GM21447 (cell line): Measurements from ENCODE around the gene CGB7.
"Not testable (repeated sequence)": the region's sequence is repeated elsewhere in the genome, so short reads cannot be mapped to it uniquely, and the experiment has no call there.

Source experiments
- ATAC-seq: cut with Tn5 transposase; IDR thresholded peaks from one replicate; pipeline ENCODE4 v1.9.1; 2021; ENCODE audit not compliant: unreplicated experiment

Gene CGB7

DNA sequence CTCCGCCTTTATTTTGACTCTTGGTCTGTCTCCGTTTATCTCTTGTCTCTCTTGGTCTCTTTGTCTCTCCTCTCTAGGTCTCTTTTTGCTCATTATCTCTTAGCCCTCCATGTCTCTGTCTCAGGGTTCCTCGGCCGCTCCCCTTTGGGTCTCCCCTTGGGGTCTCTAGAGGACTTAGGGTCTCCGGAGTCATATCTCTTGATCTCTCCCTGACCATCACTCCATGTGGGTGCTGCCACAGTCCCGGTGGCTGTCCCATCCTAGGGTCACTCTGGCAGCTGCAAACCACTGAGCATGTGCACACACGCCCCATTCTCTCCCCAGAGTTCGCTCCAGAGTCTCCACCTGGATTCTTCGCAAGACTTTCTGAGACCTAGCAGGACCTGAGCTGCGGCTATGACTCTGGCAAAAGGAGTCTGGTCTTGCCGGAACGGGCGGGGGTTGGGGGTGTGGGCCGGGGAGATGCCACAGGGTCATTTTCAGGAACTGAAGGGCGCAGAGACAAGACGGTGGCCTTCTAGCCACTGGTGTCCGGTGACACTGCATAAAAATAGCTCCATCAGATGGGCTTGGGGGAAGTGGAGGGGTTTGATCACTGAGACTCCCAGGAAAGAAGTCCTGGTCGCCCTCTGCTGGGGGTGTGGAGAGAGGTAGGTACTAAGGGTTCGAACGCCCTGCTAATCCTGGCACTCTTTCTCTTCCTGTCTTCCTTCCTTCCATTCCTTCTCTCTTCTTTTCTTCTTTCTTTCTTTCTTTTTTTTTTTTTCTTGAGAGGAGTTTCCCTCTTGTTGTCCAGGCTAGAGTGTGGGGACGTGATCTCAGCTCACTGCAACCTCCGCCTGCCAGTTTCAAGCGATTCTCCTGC, 16.2 kb upstream of the CGB7 start:
- ATAC-seq, result no peak

DNA sequence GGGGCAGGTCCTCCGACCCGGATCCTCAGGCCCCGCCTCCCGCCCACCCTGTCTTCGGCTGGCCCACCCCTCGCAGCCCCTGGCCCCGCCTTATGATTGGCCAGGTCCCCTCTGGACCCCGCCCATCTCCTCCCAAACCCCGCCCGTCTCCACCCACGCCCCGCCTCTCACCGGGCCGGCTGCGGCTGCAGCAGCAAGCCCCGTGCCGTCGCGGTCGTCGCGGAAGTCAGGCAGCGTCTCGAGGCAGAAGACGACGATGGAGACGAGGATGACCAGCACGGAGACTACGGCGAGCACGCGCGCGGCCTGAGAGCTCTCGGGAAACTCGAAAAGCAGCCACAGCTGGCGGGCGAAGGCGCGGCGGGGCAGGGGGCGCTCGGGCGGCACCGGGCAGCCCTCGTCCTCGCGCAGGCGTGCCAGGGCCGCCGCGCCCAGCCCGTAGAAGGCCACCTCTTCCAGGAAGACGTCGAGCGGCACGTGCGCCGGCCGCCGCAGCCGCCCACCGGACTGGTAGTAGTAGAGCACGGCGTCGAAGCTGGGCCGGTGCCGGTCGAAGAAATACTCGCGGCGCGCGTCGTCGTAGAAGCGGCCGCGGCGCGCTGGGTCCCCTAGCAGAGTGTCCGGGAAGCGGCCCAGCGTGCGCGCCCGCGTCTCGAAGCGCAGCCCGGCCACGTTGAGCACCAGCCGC, 14.5 kb upstream of the CGB7 start:
- ATAC-seq, result no peak

DNA sequence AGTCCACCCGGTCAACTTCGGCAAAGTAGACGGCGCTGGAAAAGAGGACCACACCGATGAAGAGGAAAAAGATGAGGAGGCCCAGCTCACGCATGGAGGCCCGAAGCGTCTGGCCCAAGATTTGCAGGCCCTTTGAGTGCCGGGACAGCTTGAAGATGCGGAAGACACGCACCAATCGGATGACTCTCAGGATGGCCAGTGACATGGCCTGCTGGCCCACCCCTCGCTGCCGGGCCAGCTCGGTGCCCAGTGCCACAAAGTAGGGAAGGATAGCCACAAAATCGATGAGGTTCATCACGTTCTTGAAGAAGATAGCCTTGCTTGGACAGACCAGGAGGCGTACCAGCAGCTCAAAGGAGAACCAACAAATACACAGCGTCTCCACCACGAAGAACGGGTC, 12.9 kb upstream of the CGB7 start:
- ATAC-seq, result no peak

- ATAC-seq, result no peak
Observed at GRCh38 chr19:49069026-49069425, 11.5 kb upstream of the CGB7 start.

DNA sequence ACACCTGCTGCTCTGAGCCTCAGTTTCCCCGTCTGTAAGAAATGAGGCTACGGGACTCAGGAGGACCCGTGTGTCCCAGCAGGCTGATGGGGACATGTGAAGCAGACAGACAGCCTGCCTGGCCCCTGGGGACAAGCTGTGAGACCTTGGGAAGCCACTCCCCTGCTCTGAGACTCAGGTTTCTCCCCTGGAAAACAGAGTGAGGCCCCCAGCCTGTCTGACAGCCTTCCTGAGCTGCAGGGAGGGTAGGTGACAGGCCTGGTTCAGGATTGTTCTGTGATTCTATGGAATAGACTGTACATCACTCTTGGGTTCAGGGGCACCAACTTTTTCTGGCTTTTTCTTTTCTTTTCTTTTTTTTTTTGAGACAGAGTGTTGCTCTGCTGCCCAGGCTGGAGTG, 10.0 kb upstream of the CGB7 start:
- no peak for ATAC-seq

- ATAC-seq, result no peak
Observed at GRCh38 chr19:49065905-49066512, 8.5 kb upstream of the CGB7 start.

DNA sequence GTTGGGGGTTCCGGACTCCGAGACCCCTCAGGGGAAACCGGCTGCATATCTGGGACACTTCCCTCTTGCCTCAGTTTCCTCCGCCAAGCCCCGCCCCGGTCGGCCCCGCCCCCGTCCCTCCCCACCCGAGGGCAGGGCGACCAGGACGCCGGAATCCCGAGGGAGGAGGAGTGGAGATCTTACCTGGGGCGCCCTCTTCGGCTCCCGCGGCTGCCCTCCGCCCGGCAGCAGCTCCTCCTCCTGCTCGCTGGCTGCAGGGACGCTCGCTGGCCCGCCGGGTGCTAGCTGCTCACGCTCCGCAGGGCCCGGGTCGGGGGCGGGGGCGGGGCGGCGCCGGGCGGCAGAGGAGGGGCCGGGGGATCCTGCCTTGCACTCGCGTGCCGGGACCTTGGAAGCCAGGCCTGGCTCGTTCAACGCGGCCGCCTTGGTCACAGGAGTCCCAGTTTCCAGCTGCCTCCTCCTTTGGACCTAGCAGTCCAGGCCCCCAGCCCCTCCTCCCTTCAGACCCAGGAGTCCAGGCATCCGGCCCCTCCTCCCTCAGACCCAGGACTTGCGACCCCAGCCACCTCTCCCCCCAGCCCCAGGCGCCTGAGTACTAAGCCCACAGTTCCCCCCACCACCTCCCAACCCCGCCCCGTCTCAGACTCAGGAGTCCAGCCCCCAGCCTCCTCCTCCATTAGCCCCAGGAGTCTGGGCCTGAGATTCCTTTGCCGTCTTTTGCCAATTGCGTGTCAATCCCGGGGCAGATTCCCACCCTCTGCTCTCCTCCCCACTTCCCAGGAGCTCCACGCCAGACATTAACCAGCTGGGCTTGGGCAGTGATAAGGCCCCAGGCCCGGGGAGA, 7.4 kb upstream of the CGB7 start, which contains the start of gene NTF4:
Gene NTF4 (minus strand): TSS at position 51 of the 844 bp plus-strand sequence. CDS start 2,821 bp downstream, outside the sequence.
- no peak for ATAC-seq

DNA sequence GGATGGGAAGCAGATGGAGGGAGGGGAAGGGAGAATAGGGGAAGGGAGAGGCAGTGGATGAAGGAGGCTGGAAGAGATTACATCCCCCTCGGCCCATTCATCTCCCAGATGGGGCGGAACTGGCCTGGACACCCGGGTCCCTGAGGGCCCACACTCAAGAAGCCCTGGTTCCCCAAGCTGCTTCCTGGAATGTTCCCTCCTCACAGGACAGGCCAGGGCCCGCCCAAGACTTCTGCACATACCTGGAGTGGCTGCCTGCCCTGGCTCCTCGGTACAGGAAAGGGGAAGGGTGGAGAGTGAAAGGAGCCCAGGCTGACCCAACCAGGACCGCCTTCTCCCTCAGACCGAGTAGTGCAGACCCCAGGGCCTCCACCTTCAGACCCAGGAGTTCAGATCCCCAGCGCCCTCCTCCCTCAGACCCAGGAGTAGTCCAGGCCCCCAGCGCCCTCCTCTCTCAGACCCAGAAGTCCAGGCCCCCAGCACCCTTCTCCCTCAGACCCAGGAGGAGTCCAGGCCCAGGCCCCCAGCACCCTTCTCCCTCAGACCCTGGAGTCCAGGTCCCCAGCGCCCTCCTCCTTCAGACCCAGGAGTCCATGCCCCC, 6.6 kb upstream of the CGB7 start:
- no peak for ATAC-seq

- ATAC-seq, result no peak
Observed at GRCh38 chr19:49061445-49061844, 3.9 kb upstream of the CGB7 start.

DNA sequence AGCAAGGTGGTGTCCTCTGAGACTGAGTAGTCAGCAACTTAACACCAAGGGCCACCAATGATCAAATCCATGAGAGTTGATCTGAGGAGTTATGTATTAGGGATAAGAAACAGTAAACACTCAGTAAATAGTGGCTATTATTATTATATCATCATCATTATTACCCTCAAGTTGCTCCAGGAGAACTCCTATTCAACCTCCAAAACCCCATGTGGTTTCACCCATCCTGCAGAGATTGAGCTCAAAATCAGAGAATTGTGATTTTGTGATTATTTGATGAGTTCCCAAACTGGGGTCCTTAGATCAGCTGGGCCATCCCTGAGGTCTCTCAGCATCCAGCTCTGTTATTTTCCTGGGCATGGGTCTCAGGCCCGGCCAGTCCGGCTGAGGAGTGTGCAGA, 3.5 kb upstream of the CGB7 start:
- no peak for ATAC-seq

- no peak for ATAC-seq
Observed at GRCh38 chr19:49059053-49059452, 1.5 kb upstream of the CGB7 start.

DNA sequence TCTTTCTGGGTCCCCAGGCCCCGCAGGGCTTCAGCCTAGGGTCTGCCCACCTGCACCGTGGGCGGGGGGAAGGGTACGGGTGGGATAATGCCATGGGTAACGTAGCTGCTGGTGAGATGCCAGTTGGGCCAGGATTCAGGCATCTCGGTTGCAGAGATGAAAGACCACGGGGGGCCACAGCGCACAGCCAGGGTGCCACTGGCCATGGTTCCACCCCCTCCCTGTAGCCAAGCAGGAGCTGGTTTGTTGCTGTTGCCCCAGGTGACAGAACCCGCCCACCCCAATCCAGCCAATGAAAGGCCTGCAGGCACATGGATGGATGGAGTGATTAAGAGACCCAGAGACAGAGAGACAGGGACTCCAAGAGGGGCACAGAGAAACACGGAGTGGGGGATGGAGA, 1.0 kb upstream of the CGB7 start:
- ATAC-seq, result no peak

DNA sequence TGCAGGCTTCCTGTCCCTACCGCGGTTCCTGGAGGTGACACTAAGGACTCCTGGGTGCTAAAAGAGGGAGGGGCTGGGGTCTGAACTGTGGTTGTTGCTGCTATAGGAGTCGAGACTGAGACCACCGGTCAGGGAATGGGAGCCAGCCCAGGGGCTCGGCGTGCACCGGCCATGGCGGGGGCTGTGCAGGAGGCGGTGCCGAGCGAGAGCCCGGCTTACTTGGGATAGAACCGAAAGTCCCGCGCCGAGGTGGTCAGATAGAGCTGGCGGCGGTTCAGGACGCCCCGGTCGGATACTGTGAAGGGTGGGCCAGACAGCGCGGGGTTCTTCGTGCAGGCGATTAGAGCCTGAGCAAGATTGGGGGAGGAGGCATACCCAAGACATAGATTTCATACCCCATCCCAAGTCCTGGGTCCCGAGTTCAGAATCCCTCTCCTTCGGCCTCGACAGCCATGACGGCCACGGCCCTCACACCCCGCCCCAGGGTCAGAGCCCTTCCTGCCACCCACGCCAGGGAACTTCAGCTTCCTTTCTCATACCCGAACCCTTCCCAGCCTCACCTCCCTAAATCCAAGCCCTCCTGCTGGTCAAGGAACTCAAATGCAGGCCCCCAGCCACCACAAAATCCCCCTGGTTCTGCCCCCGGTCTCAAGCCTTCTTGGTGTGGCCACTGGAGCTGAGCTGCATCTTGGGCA, 500 bp downstream of the CGB7 start:
- ATAC-seq, result not testable (repeated sequence)

GRCh38 chr19:49056101-49056901, 1.2 kb downstream of the CGB7 start:
- no peak for ATAC-seq

DNA sequence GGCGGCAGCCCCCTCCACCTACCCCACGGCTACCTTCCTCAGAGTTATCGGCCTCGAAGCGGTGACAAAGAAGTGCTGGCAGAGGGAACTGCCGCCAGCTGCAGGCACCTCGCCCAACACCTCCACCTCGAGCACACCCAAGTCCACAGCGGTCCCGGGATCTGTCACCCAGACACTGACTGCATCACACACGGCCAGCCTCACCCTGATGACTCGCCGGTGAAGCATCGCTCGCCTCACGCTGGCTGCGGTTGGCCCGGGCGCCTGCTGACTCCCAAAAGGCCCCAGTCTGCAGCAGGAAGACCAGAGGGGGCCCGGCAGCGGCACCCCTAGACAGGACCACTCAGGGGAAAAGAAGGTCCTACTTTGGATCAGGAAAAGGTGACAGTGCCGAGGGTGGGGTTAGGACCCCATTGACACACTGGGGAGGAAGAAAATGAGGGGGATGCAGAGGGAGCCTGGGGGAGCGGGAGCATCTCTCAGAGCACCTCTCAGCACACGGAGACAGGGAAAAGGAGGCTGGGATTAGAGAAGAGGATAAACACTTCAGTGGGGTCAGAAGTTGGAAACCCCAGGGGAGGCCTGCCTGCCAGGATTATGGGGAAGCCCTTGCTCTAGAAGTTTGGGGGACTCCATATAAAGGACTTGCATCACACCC, 7.0 kb downstream of the CGB7 start:
- not testable (repeated sequence) for ATAC-seq

DNA sequence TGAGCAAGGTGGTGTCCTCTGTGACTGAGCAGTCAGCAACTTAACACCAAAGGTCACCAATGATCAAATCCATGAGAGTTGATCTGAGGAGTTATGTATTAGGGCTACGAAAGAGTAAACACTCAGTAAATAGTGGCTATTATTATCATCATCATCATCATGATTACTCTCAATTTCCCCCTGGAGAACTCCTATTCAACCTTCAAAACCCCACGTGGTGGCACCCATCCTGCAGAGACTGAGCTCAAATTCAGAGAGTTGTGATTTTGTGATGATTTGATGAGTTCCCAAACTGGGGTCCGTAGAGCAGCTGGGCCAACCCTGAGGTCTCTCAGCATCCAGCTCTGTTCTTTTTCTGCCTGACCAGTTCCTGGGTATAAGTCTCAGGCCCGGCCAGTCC, 7.7 kb downstream of the CGB7 start:
- ATAC-seq, result not testable (repeated sequence)

DNA sequence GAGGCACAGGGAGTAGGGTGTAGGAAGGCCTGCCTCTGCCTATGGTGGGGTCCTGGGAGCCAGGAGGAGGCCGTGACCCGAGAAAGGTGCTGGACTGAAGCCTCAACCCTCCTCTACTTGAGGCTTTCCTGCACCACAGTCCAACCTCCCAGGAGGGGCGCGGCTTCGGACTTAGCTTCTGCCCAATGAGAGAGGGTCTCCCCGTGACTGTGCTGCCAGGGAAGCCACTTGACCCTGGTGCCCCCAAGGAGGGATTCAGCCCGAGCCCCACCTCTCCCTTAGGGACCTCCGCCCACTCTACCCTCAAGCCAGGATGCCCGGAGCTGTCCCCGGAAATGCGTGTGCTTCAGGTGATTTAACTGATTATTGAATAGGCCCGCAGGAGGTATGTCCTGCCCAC, 8.5 kb downstream of the CGB7 start, which contains the start of gene CGB8:
Gene CGB8 (minus strand): TSS at position 101 of the 400 bp plus-strand sequence. CDS start 372 bp downstream, outside the sequence.
- not testable (repeated sequence) for ATAC-seq

DNA sequence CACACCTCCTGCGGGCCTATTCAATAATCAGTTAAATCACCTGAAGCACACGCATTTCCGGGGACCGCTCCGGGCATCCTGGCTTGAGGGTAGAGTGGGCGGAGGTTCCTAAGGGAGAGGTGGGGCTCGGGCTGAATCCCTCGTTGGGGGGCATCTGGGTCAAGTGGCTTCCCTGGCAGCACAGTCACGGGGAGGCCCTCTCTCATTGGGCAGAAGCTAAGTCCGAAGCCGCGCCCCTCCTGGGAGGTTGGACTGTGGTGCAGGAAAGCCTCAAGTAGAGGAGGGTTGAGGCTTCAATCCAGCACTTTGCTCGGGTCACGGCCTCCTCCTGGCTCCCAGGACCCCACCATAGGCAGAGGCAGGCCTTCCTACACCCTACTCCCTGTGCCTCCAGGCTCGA, 14.0 kb downstream of the CGB7 start, which contains the start of gene CGB5:
Gene CGB5 (plus strand): TSS at position 301 of the 400 bp plus-strand sequence. CDS start 362 bp downstream, outside the sequence.
- ATAC-seq, result not testable (repeated sequence)
